ENCODE data around the gene DLEC1.

The DLEC1 gene

DNA sequence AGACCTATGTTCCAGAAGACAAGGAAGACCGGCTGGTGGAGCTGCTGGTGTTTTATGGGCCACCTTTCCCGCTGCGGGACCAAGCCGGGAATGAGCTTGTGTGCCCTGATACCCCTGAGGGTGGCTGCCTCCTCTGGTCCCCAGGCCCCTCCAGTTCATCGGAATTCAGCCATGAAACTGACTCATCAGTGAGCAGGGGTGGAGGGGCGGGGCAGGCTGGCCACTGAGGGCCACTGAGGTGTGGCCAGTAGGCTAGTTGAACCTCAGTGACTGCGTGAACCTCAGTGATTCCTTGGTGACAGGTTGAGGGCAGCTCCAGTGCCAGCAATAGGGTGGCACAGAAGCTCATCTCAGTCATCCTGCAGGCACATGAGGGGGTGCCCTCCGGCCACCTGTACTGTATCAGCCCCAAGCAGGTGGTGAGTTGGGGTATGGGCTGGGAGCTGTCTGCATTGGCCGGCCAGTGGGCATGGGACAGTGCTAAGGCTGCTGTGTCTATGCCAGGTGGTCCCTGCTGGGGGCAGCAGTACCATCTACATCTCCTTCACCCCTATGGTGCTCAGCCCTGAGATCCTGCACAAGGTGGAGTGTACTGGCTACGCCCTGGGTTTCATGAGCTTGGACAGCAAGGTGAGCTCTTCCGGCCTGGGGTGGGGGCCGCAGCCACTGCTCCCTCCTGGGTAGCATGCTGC is 77.6 kb downstream of the DLEC1 start:
- TF ChIP-seq CTCF (IDR thresholded peaks at IDR 0.05; ENCODE audit: low read depth, low read length, missing control alignments): peak; percentile 1
- no peak for DNase-seq
- H3K4me3 ChIP-seq (ENCODE audit: low read depth, low read length): no peak overlapping the region
- no peak overlapping the region for H3K27ac ChIP-seq
- H3K36me3 ChIP-seq (replicated peaks): peaks cover 2% of the 10 kb centered on the region
- H3K27me3 ChIP-seq (replicated peaks): no peaks in the 10 kb centered on the region
- in situ Hi-C loops (cut with HindIII; ENCODE audit: low pct_ligation_motif_present, low sequenced_read_pairs): no loop called here

DNA sequence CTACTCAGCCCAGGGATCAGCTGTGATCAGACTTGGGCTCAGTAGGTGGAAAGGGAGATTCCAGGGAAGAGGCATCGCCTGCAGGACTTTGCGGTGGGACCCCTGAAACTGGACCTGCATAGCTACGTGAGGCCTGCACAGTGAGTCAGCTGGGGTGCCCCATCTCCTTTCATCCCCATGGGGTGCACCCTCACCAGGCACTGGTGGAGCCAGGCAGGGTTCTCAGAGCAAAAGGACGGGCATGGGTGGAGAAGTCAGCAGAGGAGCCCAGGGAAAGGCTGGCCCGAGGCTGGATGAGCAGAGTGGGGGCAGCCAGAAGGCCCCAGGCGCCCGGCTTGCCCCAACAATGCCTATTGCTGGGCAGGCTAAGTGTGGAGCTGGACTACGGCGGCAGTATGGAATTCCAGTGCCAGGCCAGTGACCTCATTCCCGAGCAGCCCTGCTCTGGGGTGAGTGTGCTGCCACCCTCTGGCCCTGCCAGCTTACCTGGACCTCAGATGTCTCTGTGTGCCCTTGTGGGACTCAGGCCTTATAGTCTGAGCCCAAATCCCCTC is 78.2 kb downstream of the DLEC1 start:
- in situ Hi-C loops (cut with HindIII; ENCODE audit: low pct_ligation_motif_present, low sequenced_read_pairs): no loop called here
- H3K4me3 ChIP-seq (ENCODE audit: low read depth, low read length): no peak overlapping the region
- H3K36me3 ChIP-seq (replicated peaks): peaks cover 8% of the 10 kb centered on the region
- no peaks in the 10 kb centered on the region for H3K27me3 ChIP-seq (replicated peaks)
- TF ChIP-seq CTCF (IDR thresholded peaks at IDR 0.05; ENCODE audit: low read depth, low read length, missing control alignments): no peak
- H3K27ac ChIP-seq: no peak overlapping the region
- DNase-seq: no peak

DNA sequence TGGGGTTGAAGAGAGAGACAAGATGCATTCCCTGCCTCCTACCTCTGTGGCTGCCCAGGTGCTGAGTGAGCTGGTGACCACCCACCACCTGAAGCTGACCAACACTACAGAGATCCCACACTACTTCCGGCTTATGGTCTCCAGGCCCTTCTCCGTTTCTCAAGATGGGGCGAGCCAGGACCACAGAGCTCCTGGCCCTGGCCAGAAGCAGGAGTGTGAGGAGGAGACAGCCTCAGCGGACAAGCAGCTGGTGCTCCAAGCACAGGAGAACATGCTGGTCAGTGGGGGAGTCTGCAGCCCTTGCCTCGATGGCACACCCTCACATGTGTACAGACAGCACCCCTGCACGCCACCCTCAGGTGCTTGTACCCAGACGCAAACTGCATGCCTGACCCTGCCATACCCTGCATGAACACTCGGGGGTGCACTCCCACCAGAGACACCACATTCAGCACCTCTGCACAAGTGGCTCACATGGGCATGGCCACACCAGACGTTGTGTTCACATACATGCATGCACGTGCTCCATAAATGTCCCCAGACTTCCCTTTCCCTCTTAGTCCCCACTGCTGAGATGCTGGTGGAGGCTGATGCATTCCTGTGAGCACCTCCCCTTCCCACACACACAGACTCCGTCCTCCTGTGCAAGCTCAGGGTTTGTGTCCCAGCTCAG is 78.9 kb downstream of the DLEC1 start:
- TF ChIP-seq CTCF (IDR thresholded peaks at IDR 0.05; ENCODE audit: low read depth, low read length, missing control alignments): peak; percentile 92
- Histone ChIP-seq H3K27me3 (replicated peaks) (no peaks in the 10 kb centered on the region), H3K27ac (no peak overlapping the region), H3K36me3 (replicated peaks) (peaks cover 13% of the 10 kb centered on the region), H3K4me3 (ENCODE audit: low read depth, low read length) (no peak overlapping the region)
- in situ Hi-C loops (cut with HindIII; ENCODE audit: low pct_ligation_motif_present, low sequenced_read_pairs): no loop called here
- peak; percentile 60 for DNase-seq

GRCh38 chr3:38118421-38119247 is 79.6 kb downstream of the DLEC1 start:
- no peak for DNase-seq
- H3K27me3 ChIP-seq (replicated peaks): no peaks in the 10 kb centered on the region
- TF ChIP-seq CTCF (IDR thresholded peaks at IDR 0.05; ENCODE audit: low read depth, low read length, missing control alignments): no peak
- no peak overlapping the region for H3K4me3 ChIP-seq (ENCODE audit: low read depth, low read length)
- H3K36me3 ChIP-seq (replicated peaks): peaks cover 18% of the 10 kb centered on the region
- in situ Hi-C loops (cut with HindIII; ENCODE audit: low pct_ligation_motif_present, low sequenced_read_pairs): no loop called here
- no peak overlapping the region for H3K27ac ChIP-seq

DNA sequence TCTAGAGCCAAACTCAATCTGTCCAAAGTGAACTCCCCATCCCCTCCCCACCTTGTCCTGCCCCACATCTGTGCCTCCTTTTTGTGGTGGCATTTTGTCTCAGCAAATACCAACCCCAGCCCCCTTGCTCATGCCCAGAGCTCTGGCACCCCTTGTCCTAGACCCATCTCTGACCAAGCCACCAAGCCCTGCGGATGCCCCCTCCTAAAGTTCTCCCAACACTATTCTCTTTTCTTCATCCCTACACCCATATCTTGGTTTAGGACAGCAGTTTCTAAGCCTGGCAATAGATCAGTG is 80.2 kb downstream of the DLEC1 start:
- Histone ChIP-seq H3K27ac (no peak overlapping the region), H3K27me3 (replicated peaks) (no peaks in the 10 kb centered on the region), H3K4me3 (ENCODE audit: low read depth, low read length) (no peak overlapping the region), H3K36me3 (replicated peaks) (peaks cover 18% of the 10 kb centered on the region)
- in situ Hi-C loops (cut with HindIII; ENCODE audit: low pct_ligation_motif_present, low sequenced_read_pairs): no loop called here
- DNase-seq: no peak
- no peak for TF ChIP-seq CTCF (IDR thresholded peaks at IDR 0.05; ENCODE audit: low read depth, low read length, missing control alignments)

All from brain microvascular endothelial cell (primary cell).